IPS DF 6.9 (cell line): ENCODE measurements around the gene PCDHB13.
"Not testable (repeated sequence)": the region's sequence is repeated elsewhere in the genome, so short reads cannot be mapped to it uniquely, and the experiment has no call there.

ENCODE experiments used
- DNase-seq: peaks from one replicate; pipeline ENCODE4 v3.0.0-alpha.2; 2013; ENCODE audit warnings: low read depth, low spot score
- H3K27ac ChIP-seq: one replicate; pipeline ENCODE4 v1.5.1; 2013; ENCODE audit warnings: low read length, control low read depth
- H3K27me3 ChIP-seq: 2 replicates; pipeline ENCODE4 v1.6.1; 2013; ENCODE audit warnings: mild to moderate bottlenecking, low read length; ENCODE audit not compliant: control insufficient read depth, insufficient read depth
- H3K36me3 ChIP-seq: 2 replicates; pipeline ENCODE4 v1.6.1; 2013; ENCODE audit warnings: low read length; ENCODE audit not compliant: control insufficient read depth, insufficient read depth
- H3K4me1 ChIP-seq: 2 replicates; pipeline ENCODE4 v1.6.1; 2013; ENCODE audit warnings: low read length; ENCODE audit not compliant: control insufficient read depth, insufficient read depth
- H3K4me3 ChIP-seq: 2 replicates; pipeline ENCODE4 v1.5.1; 2013; ENCODE audit warnings: mild to moderate bottlenecking, low read length
- H3K9me3 ChIP-seq: 2 replicates; pipeline ENCODE4 v1.6.1; 2013; ENCODE audit warnings: low read length, inconsistent platforms; ENCODE audit not compliant: control insufficient read depth, insufficient read depth
- WGBS: extraction: QIAGEN DNeasy Blood & Tissue Kit; methylation state at CpG from one replicate; pipeline ENCODE4 v1.1.7; 2013; ENCODE audit warnings: mixed read lengths, missing lambda C conversion rate; ENCODE audit not compliant: insufficient read length, insufficient coverage; 5-methylcytosine and 5-hydroxymethylcytosine counted together

The PCDHB13 gene

GRCh38 chr5:141213656-141214339 lies at the start of gene PCDHB13:
PCDHB13 (plus strand) TSS chr5:141213919; CDS start chr5:141214124, 205 bp downstream.
- not testable (repeated sequence) for DNase-seq, H3K27ac ChIP-seq, H3K36me3 ChIP-seq, H3K4me3 ChIP-seq, H3K4me1 ChIP-seq, H3K9me3 ChIP-seq, H3K27me3 ChIP-seq
- WGBS: no CpG with 5 or more reads among the region's 18 CpGs

- Histone ChIP-seq H3K27ac (no peak within 1 kb of the TSS), H3K9me3 (no peaks in the 10 kb centered on the region), H3K27me3 (no peaks in the 10 kb centered on the region), H3K4me3 (no peak within 1 kb of the TSS), H3K36me3 (no peaks in the 10 kb centered on the region), H3K4me1 (no peaks in the 10 kb centered on the region)
- no CpG with 5 or more reads among the region's 20 CpGs for WGBS
- DNase-seq: peak; percentile 50
These were observed 41.1 kb upstream of the PCDHB13 start, which contains the start of gene PCDHB7 for GRCh38 chr5:141172381-141173204. PCDHB7 (plus strand) TSS chr5:141172644; CDS start chr5:141172836, 192 bp downstream.

- H3K4me3 ChIP-seq, H3K27me3 ChIP-seq, H3K4me1 ChIP-seq, DNase-seq, H3K27ac ChIP-seq, H3K36me3 ChIP-seq, H3K9me3 ChIP-seq: not testable (repeated sequence)
- no CpG with 5 or more reads among the region's 79 CpGs for WGBS
These were observed 39.2 kb upstream of the PCDHB13 start for GRCh38 chr5:141174291-141175104.

- Histone ChIP-seq H3K4me3 (no peak overlapping the region), H3K9me3 (no peaks in the 10 kb centered on the region), H3K36me3 (no peaks in the 10 kb centered on the region), H3K27ac (no peak overlapping the region), H3K27me3 (no peaks in the 10 kb centered on the region), H3K4me1 (no peaks in the 10 kb centered on the region)
- no peak for DNase-seq
- WGBS: no CpG with 5 or more reads among the region's 1 CpG
These were observed 37.8 kb upstream of the PCDHB13 start for GRCh38 chr5:141175933-141176332.

- H3K4me1 ChIP-seq, H3K27me3 ChIP-seq, DNase-seq, H3K27ac ChIP-seq, H3K36me3 ChIP-seq, H3K9me3 ChIP-seq, H3K4me3 ChIP-seq: not testable (repeated sequence)
- no CpG with 5 or more reads among the region's 18 CpGs for WGBS
These were observed 36.0 kb upstream of the PCDHB13 start, which contains the start of gene PCDHB8 for GRCh38 chr5:141177577-141178191. PCDHB8 (plus strand) TSS chr5:141177790; CDS start chr5:141178035, 245 bp downstream.

- not testable (repeated sequence) for DNase-seq, H3K4me3 ChIP-seq, H3K4me1 ChIP-seq, H3K9me3 ChIP-seq, H3K36me3 ChIP-seq, H3K27ac ChIP-seq, H3K27me3 ChIP-seq
- no CpG with 5 or more reads among the region's 39 CpGs for WGBS
These were observed 34.3 kb upstream of the PCDHB13 start for GRCh38 chr5:141179371-141179770.

- H3K4me1 ChIP-seq, H3K4me3 ChIP-seq: not testable (repeated sequence)
- WGBS: no CpG with 5 or more reads among the region's 32 CpGs
These were observed 33.8 kb upstream of the PCDHB13 start for GRCh38 chr5:141179876-141180275.

GRCh38 chr5:141180313-141180712 lies 33.4 kb upstream of the PCDHB13 start:
- Histone ChIP-seq H3K9me3 (no peaks in the 10 kb centered on the region; the same call in 1 of the 2 replicates), H3K4me1 (no peaks in the 10 kb centered on the region), H3K36me3 (no peaks in the 10 kb centered on the region), H3K4me3 (no peak overlapping the region), H3K27me3 (no peaks in the 10 kb centered on the region), H3K27ac (no peak overlapping the region)
- whole genome bisulfite sequencing: no CpG with 5 or more reads among the region's 1 CpG
- no peak for DNase-seq

More at GRCh38 chr5:141179876-141180275, 33.8 kb upstream of the PCDHB13 start:
- not testable (repeated sequence) for H3K27ac ChIP-seq, DNase-seq, H3K27me3 ChIP-seq, H3K36me3 ChIP-seq, H3K9me3 ChIP-seq

- Histone ChIP-seq H3K36me3 (no peaks in the 10 kb centered on the region), H3K9me3 (no peaks in the 10 kb centered on the region; the same call in 1 of the 2 replicates), H3K4me3 (no peak within 1 kb of the TSS), H3K27ac (no peak within 1 kb of the TSS), H3K27me3 (no peaks in the 10 kb centered on the region), H3K4me1 (no peaks in the 10 kb centered on the region)
- no CpG with 5 or more reads among the region's 13 CpGs for WGBS
- DNase-seq: peak; percentile 50
These were observed 31.5 kb upstream of the PCDHB13 start, which contains the start of gene PCDHB16 for GRCh38 chr5:141182248-141182647. PCDHB16 (plus strand) TSS chr5:141182387; CDS start chr5:141182560, 173 bp downstream.
